Neural cell (in vitro differentiated cells): ENCODE measurements around the gene FSIP1.

Source experiments
- CTCF ChIP-seq: fragments of 450-650 bp; IDR thresholded peaks from 2 replicates; pipeline ENCODE4 v1.5.1; 2014; ENCODE audit warnings: antibody characterized with exemption, mild to moderate bottlenecking, moderate library complexity; ENCODE audit not compliant: poor library complexity, severe bottlenecking
- POLR2AphosphoS5 ChIP-seq: IDR thresholded peaks from 2 replicates; pipeline ENCODE4 v1.6.1; 2012
- TAF1 ChIP-seq: IDR thresholded peaks from 2 replicates; pipeline ENCODE4 v1.6.1; 2012; ENCODE audit warnings: low read depth
- TF ChIP-seq, protein P1 (sequence below): IDR thresholded peaks from 2 replicates; pipeline ENCODE4 v1.6.1; 2012; ENCODE audit warnings: borderline replicate concordance

GRCh38 chr15:39599871-39600270 is 182.8 kb downstream of the FSIP1 start:
- TF ChIP-seq CTCF, result no peak
- TF ChIP-seq TAF1, result no peak
- TF ChIP-seq POLR2AphosphoS5, result no peak
- TF ChIP-seq, protein P1, sequence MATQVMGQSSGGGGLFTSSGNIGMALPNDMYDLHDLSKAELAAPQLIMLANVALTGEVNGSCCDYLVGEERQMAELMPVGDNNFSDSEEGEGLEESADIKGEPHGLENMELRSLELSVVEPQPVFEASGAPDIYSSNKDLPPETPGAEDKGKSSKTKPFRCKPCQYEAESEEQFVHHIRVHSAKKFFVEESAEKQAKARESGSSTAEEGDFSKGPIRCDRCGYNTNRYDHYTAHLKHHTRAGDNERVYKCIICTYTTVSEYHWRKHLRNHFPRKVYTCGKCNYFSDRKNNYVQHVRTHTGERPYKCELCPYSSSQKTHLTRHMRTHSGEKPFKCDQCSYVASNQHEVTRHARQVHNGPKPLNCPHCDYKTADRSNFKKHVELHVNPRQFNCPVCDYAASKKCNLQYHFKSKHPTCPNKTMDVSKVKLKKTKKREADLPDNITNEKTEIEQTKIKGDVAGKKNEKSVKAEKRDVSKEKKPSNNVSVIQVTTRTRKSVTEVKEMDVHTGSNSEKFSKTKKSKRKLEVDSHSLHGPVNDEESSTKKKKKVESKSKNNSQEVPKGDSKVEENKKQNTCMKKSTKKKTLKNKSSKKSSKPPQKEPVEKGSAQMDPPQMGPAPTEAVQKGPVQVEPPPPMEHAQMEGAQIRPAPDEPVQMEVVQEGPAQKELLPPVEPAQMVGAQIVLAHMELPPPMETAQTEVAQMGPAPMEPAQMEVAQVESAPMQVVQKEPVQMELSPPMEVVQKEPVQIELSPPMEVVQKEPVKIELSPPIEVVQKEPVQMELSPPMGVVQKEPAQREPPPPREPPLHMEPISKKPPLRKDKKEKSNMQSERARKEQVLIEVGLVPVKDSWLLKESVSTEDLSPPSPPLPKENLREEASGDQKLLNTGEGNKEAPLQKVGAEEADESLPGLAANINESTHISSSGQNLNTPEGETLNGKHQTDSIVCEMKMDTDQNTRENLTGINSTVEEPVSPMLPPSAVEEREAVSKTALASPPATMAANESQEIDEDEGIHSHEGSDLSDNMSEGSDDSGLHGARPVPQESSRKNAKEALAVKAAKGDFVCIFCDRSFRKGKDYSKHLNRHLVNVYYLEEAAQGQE, result no peak
